Astrocyte (in vitro differentiated cells and primary cell): ENCODE results near the gene UVSSA. TPM values are rescaled to one million over a fixed set of nuclear protein-coding genes. Genes with fewer than 3 reads are reported as not detected.

Experiments used
- DNase-seq: peaks from one replicate; pipeline ENCODE4 v3.0.0-alpha.2; 2010; ENCODE audit warnings: low read depth
- FAIRE-seq: peaks from 2 replicates; lab custom pipeline; 2011; peaks lifted over from hg19 to GRCh38; lab: Jason Lieb, UNC
- H2AFZ ChIP-seq: 2 replicates; pipeline ENCODE4 v1.6.0; 2012; ENCODE audit warnings: low read depth, low read length, inconsistent platforms
- H3K27ac ChIP-seq: 2 replicates; pipeline ENCODE4 v1.5.1; 2011; ENCODE audit warnings: low read depth, low read length, inconsistent platforms
- H3K27me3 ChIP-seq: 2 replicates; pipeline ENCODE4 v1.6.0; 2011; ENCODE audit warnings: low read length, inconsistent platforms; ENCODE audit not compliant: insufficient read depth
- H3K36me3 ChIP-seq: 2 replicates; pipeline ENCODE4 v1.5.1; 2011; ENCODE audit warnings: low read length, inconsistent platforms; ENCODE audit not compliant: insufficient read depth
- H3K4me1 ChIP-seq: 2 replicates; pipeline ENCODE4 v1.5.1; 2011; ENCODE audit warnings: low read length, inconsistent platforms; ENCODE audit not compliant: insufficient read depth
- H3K4me2 ChIP-seq: 2 replicates; pipeline ENCODE4 v1.6.0; 2012; ENCODE audit warnings: low read length, inconsistent platforms
- H3K4me3 ChIP-seq: 2 replicates; pipeline ENCODE4 v1.5.1; 2011; ENCODE audit warnings: low read depth, mild to moderate bottlenecking, low read length, inconsistent platforms; ENCODE audit not compliant: insufficient read depth
- H3K79me2 ChIP-seq: 2 replicates; pipeline ENCODE4 v1.6.0; 2012; ENCODE audit warnings: mild to moderate bottlenecking, low read length, inconsistent platforms; ENCODE audit not compliant: insufficient read depth
- H3K9ac ChIP-seq: 2 replicates; pipeline ENCODE4 v1.6.0; 2012; ENCODE audit warnings: mild to moderate bottlenecking, low read length, inconsistent platforms
- H3K9me3 ChIP-seq: 2 replicates; pipeline ENCODE4 v1.5.1; 2012; ENCODE audit warnings: low read depth, mild to moderate bottlenecking, low read length, inconsistent platforms; ENCODE audit not compliant: insufficient read depth
- H4K20me1 ChIP-seq: 2 replicates; pipeline ENCODE4 v1.6.0; 2012; ENCODE audit warnings: low read length, inconsistent platforms; ENCODE audit not compliant: insufficient read depth
- H3K27ac Mint-ChIP-seq: one replicate; pipeline ENCODE4 v1.8.0; 2021; ENCODE audit warnings: mild to moderate bottlenecking, mixed read lengths; ENCODE audit not compliant: unreplicated experiment
- H3K27me3 Mint-ChIP-seq: one replicate; pipeline ENCODE4 v1.8.0; 2021; ENCODE audit warnings: low read depth, mixed read lengths; ENCODE audit not compliant: unreplicated experiment
- H3K36me3 Mint-ChIP-seq: one replicate; pipeline ENCODE4 v1.8.0; 2021; ENCODE audit warnings: low read depth, mixed read lengths; ENCODE audit not compliant: unreplicated experiment
- H3K4me1 Mint-ChIP-seq: one replicate; pipeline ENCODE4 v1.8.0; 2021; ENCODE audit warnings: low read depth, mixed read lengths; ENCODE audit not compliant: unreplicated experiment
- H3K4me3 Mint-ChIP-seq: one replicate; pipeline ENCODE4 v1.8.0; 2021; ENCODE audit warnings: mild to moderate bottlenecking, moderate library complexity, mixed read lengths; ENCODE audit not compliant: unreplicated experiment
- H3K9me3 Mint-ChIP-seq: one replicate; pipeline ENCODE4 v1.8.0; 2021; ENCODE audit warnings: mild to moderate bottlenecking, mixed read lengths; ENCODE audit not compliant: unreplicated experiment
- CTCF ChIP-seq: IDR thresholded peaks from 2 replicates; pipeline ENCODE4 v1.5.1; 2011; ENCODE audit warnings: low read depth, mild to moderate bottlenecking, inconsistent platforms, low read length, moderate library complexity; ENCODE audit not compliant: insufficient read depth
- EZH2 ChIP-seq: IDR thresholded peaks from 2 replicates; pipeline ENCODE4 v1.6.1; 2012; ENCODE audit warnings: mild to moderate bottlenecking, low read length, inconsistent platforms; ENCODE audit not compliant: insufficient read depth
- total RNA-seq: library from RNA; stranded (reverse); gene quantifications from 2 replicates; pipeline ENCODE4 v1.2.1, GENCODE V29; 2021

UVSSA gene
- total RNA-seq, 1 donor from 2014 or later = 14.8 TPM

- no peaks in the 10 kb centered on the region for H3K9me3 Mint-ChIP-seq
- H3K36me3 Mint-ChIP-seq = peaks cover 7% of the 10 kb centered on the region
- Histone ChIP-seq H3K4me1 (peaks cover 21% of the 10 kb centered on the region), H3K4me3 (no peak overlapping the region), H4K20me1 (peaks cover 72% of the 10 kb centered on the region), H3K36me3 (no peaks in the 10 kb centered on the region), H3K27ac (no peak overlapping the region), H2AFZ (no peak overlapping the region), H3K27me3 (no peaks in the 10 kb centered on the region), H3K79me2 (peaks cover 97% of the 10 kb centered on the region), H3K4me2 (no peak overlapping the region), H3K9ac (no peak overlapping the region), H3K9me3 (no peaks in the 10 kb centered on the region)
- no peak overlapping the region for H3K4me3 Mint-ChIP-seq
- FAIRE-seq (no peak), DNase-seq (no peak)
- H3K27ac Mint-ChIP-seq = no peak overlapping the region
- peaks cover 35% of the 10 kb centered on the region for H3K4me1 Mint-ChIP-seq
- TF ChIP-seq CTCF (no peak), EZH2 (no peak)
- H3K27me3 Mint-ChIP-seq = no peaks in the 10 kb centered on the region
These were observed 41.7 kb upstream of the UVSSA start for GRCh38 chr4:1305261-1305711.

- DNase-seq (no peak), FAIRE-seq (no peak)
- Histone ChIP-seq H4K20me1 (peaks cover 72% of the 10 kb centered on the region), H3K9me3 (no peaks in the 10 kb centered on the region), H3K9ac (no peak overlapping the region), H3K79me2 (peaks cover 97% of the 10 kb centered on the region), H3K27ac (no peak overlapping the region), H3K4me2 (no peak overlapping the region), H3K27me3 (no peaks in the 10 kb centered on the region), H3K36me3 (no peaks in the 10 kb centered on the region), H3K4me1 (peaks cover 23% of the 10 kb centered on the region), H2AFZ (no peak overlapping the region), H3K4me3 (no peak overlapping the region)
- Mint-ChIP-seq H3K27ac (peak overlapping the region; percentile 72), H3K4me3 (no peak overlapping the region), H3K9me3 (no peaks in the 10 kb centered on the region), H3K36me3 (peaks cover 6% of the 10 kb centered on the region), H3K4me1 (peaks cover 35% of the 10 kb centered on the region), H3K27me3 (no peaks in the 10 kb centered on the region)
- TF ChIP-seq EZH2 = no peak
- no peak for TF ChIP-seq CTCF
These were observed 41.1 kb upstream of the UVSSA start for GRCh38 chr4:1305781-1306455.
